Stimulated activated CD8-positive, alpha-beta memory T cell treated with anti-CD3 and anti-CD28 coated beads, Interleukin-15, amount 100 ng/mL, for 1 hour (primary cell): ENCODE results near the gene GPR62.

Experiments
- DNase-seq: peaks from one replicate; pipeline ENCODE4 v3.0.0-alpha.2; 2020; ENCODE audit warnings: low read depth

GPR62 gene

DNA sequence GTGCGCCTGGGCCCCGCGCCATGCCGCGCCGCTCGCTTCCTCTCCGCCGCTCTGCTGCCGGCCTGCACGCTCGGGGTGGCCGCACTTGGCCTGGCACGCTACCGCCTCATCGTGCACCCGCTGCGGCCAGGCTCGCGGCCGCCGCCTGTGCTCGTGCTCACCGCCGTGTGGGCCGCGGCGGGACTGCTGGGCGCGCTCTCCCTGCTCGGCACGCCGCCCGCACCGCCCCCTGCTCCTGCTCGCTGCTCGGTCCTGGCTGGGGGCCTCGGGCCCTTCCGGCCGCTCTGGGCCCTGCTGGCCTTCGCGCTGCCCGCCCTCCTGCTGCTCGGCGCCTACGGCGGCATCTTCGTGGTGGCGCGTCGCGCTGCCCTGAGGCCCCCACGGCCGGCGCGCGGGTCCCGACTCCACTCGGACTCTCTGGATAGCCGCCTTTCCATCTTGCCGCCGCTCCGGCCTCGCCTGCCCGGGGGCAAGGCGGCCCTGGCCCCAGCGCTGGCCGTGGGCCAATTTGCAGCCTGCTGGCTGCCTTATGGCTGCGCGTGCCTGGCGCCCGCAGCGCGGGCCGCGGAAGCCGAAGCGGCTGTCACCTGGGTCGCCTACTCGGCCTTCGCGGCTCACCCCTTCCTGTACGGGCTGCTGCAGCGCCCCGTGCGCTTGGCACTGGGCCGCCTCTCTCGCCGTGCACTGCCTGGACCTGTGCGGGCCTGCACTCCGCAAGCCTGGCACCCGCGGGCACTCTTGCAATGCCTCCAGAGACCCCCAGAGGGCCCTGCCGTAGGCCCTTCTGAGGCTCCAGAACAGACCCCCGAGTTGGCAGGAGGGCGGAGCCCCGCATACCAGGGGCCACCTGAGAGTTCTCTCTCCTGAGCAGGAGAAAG lies 951 bp downstream of the GPR62 start:
- no peak for DNase-seq

DNA sequence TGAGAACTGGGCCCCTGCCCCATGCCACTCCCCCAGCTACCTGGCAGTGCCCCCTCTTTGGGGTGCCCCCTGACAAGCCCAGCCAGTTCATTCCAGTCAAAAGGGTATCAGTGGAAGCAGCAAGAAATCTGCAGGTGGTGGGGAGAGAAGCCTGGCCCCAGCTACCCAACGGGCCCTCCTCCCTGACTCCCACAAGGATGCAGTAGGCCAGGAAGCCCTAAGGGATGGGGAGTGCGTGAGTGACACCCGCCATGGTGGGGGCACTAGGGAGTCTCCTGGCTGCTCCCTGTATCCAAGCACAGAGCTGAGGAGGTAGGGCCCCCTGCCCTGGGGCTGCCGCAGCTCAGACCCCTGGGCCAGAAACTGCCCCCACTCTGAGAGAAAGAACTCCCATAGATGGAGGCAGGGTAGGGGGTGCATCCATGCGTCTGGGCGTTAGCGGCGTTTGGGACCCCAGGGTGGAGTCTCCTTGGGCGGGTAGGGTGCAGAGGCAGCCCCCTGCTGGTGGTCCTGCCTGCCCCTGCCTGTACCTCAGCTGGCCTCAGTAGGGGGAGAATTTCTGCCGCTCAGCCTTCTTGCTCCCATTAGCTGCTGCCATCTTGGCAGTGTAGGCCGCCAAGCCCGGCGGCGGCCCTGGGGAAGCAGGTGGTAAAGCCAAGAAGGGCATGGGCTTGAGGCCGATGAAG lies 2.5 kb downstream of the GPR62 start:
- no peak for DNase-seq

DNA sequence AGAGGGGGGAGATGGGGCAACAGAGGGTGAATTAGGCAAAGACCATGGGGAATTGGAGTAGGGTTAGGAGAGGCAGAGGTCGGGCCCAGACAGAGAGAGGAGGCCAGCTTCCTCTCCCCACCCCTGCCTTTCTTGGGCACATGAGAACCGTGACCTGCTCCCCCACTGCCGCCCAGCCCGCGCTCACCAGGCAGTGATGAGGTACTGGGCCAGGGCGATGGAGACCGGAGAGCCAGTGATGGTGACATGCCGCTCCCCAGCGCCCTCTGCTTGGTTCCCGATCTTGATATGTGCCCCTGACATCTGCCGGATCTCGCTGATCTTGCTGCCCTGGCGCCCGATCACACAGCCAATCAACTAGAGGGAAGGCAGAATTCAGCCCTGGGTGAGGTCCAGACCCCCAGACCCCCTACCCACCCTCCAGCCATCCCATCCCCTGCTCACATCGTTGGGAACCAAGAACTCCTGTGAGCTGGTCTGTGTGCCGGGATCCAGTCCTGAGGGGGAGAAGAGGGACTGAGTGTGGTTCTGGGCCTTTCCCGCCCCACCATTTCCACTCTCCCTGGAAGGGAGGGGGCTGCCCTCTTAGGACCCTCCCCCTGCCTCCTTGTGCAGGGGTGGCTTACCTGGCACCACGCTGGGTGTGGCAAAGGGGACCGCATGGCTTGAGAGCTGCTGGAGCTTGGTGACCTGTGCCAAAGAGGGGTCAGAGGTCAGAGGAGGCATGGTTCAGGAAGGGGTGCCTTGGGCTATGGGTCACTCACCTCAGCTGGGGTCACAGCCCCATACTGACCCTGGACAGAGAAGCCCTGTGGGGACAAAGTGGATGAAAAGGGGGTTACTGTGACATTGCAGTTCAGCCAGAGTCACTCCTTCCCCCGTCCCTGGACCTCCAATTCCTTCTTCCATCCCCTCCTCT lies 3.7 kb downstream of the GPR62 start:
- no peak for DNase-seq

DNA sequence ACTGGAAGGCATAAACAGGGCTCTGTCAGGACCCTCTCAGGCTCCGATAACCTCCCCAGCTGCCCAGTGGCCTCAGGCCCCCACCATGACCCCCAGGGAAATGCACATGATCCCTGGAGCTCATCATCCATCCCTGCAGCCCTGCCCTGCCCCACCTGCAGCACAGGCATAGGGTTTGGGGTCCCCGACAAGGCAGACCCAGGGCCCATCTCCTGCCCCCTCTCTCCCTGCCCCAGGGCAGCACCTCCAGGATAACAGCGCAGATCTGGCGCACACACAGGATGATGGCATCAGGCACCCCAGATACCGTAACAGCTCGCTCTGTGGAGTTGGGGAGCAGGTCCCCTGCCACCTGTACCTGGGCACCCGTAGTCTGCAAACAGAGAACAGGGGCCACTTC lies 4.5 kb downstream of the GPR62 start:
- DNase-seq: no peak

DNA sequence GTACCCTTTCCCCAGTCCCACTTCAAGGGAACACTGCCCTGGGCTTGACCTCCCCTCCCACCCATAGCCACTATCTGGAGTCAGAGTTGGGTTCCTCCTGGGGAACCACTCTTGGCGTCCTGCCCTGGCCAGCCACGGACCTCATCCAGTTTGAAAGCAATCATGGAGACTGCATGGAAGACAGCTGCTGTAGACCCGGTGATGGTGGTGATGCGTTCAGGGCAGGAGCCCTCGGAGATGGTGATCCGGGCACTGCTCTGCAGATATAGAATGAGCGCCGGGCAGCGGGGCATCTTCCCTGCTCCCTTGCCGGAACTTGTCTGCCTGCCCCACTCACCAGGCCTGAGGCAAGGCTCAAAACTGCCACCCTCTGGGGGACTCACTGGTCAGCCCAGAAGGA lies 5.2 kb downstream of the GPR62 start:
- DNase-seq: no peak

DNA sequence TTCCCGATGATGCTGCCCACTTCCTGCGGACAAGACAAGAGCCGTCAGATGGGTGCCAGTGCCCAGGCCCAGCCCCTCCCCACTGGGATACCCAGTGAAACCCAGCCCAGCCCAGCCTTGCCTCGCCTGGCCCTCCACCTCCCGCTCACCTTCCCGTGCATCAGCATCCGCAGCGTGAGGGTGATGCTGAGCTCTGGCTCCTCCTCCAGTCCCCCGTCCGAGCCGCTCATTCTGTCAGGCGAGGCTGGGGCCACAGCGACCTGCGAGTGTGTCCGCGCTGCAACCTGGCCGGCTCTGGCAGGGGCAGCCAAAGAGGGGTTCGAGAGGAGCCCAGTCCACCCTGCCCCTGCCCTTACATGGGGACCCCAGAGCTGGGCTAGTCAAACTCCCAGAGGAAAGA lies 5.8 kb downstream of the GPR62 start:
- no peak for DNase-seq

DNA sequence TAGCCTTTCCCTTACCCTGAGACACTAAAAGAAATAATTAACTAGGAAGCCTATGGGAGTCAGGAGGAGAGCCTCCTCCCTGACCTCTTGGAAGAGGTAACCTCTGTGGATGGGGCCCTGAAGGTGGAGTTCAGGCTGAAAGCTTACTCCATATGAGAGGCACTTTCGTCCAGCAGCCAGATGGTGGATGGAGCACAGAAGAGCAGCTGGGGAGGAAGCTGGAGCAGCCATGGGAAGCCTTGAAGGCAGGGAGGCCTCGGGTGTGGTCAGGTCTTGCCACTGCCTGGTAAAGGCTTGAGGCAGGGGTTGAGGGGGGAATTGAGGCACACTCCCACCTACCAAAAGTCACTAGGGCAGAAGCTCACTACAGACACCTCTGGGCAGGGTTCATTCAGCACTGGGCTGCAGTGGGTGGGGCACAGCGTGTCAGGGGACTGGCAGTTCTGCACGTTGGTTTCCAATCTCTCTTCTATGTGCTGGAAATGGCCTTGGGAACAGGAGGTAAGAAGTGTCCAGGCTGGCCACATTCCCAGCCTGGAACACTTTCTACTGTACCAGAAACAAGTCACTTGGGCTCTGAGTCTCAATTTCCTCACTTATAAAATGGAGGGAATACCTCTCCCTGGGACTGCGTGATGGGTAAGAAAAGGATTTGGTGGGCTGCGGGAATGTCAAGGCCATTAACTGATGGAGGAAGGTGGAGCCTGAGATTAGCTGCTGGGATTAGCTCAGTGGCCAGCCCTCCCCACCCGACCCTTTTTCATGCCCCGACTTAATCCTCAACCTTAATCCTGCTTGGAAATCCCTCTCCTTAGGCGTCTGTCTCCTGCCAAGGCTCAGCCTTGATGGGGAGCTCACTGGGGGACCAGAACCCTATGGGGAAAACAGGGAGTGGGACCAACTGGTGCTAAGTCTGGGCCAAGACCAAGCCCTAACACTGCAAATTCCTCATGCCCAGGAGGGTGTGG lies 6.7 kb downstream of the GPR62 start:
- no peak for DNase-seq

DNA sequence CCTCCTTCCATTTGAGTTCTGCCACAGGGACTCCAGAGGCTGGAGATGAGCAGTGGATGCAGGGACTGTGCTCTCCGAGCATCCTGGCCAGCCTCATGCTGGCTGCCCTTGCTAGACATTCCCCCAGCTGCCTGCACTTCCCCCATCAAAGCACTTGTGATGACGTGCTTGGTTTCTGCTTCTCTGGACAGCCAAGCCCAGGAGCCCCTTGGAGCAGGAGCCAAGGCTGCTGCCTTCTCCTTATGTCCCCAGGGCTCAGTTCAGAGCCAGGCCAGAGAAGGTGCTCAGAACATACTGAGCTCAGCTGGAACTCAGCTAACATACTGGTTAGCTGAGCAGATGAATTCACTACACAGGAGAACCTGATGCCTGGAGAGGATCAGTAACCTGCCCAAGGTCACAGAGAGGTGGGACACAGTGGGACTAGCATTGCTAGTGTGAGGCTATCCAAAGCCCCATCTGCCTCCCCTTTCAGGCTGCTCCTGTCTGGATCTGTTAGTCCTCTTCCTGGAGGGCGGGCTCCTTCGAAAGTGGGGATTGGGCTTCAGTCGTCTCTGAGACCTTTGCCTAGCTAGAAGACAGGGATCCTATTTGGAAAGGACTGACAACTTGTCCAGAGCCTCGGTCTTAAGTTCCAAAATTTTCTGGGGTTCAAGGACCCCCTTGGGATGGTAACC lies 7.8 kb downstream of the GPR62 start:
- DNase-seq: no peak

DNA sequence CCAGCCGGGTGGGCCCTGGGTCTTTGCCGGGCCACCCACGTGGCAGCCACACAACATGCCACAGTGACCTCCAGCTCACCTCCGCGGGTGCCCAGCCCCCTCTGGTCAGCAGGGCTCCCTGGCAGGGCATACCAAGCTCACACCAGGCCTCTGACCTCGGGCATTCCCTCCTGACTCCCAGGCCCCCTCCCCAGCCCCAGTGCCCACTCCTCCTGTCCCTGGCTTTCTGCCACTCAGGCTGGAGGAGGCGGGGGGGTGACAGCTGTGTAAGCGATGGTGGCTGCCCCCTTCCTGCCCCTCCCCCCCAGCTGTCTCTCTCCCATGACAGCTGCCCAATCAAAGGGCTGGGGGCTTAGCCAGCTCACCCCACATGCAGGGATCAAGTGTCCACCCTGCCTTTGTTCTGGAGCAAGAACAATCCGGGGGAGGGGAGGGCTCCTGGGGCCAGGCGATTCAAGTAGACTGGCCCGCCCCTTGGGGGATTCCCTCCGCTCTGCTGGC lies 8.8 kb downstream of the GPR62 start:
- no peak for DNase-seq

DNA sequence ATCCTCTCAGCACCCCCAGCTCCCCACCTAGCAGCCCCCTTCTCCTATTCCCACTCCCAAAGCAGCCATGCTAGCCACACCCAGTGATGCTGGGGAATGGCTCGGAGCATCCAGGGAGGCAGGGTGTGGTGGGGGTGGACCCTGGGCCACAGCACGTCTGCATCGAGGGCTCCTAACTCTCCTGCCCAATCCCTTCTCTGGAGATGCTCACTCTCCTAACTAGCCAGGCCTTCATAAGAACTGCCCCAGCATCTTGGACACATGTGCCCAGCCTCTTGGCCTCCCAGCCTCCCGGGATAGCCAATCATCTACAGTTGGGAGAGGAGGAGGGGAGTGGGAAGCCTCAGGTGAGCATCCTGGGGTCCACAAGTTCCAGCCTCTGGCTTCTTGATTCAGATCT lies 9.3 kb downstream of the GPR62 start:
- no peak for DNase-seq

DNA sequence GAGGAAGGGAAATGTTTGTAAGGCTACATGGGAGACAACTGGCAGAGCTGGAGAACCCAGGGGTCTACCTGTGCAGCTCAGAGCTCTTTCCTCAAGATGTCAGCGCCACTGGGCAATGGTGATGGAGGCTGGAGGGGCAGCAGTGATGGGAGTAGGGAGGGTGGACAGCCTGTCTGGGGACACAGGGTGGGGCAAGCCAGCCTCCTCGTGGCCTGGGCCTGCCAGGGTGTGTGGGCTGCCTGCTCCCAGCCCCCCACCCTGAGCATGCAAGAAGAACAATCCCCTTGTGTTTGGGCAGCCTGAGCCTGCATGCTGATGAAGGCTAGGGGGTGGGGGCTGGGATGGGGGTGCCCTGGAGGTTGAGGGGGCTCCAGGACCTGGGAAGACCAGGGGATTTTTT lies 10.8 kb downstream of the GPR62 start:
- DNase-seq: no peak

DNA sequence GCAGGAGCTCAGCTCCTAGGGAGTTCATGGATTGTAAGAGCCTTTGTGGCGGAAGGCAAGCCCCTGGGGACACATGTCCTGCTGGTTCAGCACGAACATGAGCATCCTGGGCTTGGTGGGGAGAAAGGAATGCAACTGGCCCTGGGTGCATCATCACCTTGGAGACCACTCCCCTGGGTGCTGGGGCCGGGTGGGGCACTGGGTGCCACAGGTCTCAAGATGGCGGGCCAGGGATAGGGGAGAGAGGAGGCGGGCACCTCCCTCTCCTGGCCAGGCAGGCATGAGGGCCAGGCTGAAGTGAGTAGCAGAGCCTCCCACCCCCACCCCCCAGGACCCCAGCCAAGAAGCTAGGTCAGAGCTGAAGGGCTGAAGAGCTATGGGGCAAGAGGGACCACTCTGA lies 11.3 kb downstream of the GPR62 start:
- no peak for DNase-seq

DNA sequence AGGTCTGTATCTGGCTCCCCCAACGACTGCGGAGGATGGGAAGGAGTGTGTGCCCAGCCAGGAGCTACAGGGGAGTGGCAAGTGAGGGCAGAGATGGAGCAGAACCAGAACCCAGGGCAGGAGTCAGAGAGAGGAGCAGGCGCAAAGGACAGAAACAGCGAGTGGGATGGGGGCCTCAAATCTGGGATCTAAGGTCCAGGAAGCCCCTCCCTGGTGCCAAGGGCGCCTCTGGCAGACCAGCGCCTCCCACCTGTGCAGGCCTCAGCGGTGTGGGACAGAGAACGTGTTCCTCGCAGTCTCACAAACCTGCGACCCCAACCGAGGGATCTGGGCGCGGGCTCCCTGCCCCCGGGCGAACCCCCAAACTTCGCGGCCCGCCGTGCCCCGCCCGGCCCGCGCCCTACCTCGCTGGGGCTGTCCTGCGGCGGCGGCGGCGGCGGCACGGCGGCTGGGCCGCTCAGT lies 11.8 kb downstream of the GPR62 start:
- no peak for DNase-seq

DNA sequence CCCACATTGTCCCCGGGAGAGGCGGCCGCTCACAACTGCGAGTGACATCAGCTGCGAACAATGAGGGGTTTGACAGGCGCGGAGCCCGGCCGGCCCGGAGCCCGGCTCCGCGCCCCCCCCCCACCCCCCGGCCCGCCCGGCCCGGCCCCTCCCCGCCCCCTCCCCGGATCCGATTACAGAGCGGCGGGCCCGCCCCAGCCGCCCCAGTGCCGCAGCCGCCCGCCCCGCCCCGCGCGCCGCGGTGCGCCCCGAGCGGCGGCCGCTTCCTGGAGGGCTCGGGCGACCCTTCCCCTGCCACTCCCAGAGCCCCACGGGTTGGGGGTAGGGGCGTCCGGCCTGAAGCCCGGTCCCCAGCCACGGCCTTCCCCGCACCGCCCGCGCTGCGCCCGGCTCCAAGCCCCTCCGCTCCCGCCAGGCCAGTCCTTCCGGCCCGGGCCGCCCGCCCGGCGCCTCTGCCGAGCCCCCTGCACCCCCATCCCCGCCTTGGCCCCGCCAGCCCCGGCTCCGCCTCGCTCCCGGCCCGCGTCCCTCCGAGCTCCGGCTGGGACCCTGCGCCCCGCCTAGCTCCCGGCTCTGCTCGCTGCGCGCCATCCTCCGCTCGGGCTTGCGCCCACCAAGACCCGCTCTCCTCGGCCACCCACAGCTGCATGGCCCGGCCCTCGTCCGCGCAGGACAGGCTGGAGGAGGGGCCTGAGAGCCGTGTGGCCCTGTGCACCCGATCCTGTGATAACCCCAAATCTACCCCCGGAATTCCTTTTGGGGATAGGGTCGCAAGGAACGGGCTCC lies 12.4 kb downstream of the GPR62 start, which contains the start of gene PCBP4:
PCBP4 (minus strand) TSS at position 71 of the 786 bp plus-strand sequence. CDS start 6,214 bp downstream, outside the sequence.
- DNase-seq: no peak

DNA sequence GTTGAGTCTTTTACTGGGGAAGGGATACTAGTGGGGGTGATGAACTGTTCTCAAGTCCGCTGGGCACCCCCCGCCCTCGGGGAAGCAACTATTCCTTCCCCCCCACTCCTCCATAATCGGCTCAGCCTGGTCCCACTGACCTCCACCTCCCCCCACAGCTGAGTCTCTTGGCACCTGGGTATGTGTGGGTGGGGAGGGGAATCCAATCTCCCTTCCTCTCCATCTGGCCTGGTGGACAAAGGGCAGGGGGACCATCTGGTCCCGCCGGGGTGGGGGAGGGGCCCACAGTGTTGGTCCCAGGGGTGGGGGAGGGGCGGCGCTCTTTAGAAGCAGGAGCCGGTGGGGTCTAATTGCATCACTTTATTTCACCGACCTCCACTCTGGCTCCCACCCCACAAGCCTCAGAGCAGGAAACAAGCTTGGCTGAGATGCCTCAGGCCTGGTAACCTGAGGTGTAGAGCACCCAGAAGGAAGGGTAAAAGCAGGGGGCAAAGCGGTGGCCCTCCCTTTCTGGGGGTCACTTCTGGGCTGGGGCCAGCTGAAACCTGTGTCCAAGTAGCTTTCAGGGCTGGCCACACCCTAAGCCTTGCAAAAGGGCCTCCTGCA lies 13.1 kb downstream of the GPR62 start:
- DNase-seq: no peak

DNA sequence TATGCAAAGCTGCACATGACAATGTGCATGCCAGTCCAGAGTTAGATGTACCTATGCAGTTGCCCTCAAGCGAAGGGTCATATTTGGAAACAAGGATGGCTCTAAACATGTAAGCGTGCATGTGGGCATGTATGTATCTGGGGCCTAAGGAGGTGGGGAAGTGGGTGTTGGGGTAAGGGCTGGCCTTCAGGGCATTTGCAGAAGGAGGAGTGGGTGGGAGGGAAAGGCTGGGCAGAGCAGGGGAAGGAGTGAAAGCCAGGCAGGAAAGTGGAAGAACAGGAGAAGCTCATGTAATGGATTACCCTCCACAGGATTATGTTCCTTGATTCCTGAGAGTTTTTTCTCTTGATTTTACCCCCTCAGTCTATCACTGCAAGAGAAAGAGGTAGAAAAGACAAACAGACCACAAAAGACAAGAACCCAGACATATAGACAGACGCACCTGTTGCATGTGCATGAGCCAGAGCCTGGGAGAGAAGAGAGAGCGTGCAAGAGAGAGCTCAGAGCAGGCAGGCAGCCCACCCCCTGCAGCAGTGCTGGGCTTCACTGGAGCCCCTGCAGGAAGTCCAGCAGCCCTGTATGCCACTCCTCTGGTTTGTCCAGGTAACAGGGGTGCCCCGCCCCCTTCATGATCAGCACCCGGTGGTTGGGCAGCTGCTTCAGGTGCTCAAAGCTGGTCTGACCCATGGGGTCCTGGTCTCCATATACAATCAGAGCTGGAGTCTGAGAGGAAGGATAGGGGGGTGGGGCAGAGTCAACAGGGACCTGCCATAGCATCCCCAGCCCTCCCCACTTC lies 13.9 kb downstream of the GPR62 start:
- DNase-seq: no peak

DNA sequence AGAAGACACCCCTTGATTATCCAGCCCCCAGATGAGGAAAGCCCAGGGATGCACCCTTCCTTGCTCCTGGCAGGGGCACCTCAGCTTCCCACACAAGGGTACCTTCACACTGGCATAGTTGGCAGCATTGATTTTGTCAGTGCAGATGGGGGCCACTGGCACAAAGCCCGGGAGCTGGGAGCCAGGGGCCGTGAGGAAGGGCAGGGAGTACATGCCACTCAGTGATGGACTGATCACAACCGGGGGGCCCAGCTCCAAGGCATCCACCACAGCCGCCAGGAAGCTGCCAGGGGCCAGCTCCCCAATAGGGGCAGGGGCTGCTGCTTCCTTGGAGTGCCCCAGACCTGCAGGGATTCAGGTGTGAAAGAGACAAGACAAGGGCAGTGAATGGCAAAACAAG lies 14.7 kb downstream of the GPR62 start:
- no peak for DNase-seq

DNA sequence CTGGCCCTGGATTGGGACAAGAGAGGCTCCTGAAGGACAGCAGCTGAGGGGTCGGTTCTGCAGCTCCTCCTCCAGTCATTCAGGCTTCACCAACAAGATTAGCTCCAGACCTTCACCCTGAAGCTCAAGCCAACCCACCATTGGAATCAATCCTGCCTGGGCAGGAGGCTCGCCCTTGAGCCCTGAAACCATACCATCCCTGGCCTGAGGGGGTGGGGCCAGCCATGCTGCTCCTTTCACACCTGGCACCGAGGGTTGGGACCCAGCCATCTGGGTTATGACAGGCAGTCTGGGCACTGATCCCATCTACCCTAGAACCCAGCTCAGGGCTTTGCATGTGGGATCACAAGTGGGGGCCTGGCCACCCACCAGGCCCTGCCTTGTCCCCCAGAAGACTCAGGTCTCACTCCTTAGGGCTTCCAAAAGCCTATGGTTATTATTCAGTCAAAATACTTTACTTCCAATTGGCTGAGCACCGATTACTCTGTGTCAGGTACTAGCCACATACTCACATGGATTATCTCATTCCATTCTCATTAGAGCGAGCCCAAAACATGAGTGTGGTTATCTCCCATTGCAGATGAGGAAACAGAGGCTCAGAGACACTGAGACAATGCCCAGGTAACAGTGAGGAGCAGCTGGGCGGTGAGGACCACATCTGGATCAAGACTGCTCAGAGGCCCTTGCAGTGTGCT lies 15.6 kb downstream of the GPR62 start:
- DNase-seq: no peak
